Measurements from ENCODE around the gene CPT1C.
A peak's percentile ranks its signal among the peaks of the same experiment; 100 is the strongest.

Gene CPT1C

DNA sequence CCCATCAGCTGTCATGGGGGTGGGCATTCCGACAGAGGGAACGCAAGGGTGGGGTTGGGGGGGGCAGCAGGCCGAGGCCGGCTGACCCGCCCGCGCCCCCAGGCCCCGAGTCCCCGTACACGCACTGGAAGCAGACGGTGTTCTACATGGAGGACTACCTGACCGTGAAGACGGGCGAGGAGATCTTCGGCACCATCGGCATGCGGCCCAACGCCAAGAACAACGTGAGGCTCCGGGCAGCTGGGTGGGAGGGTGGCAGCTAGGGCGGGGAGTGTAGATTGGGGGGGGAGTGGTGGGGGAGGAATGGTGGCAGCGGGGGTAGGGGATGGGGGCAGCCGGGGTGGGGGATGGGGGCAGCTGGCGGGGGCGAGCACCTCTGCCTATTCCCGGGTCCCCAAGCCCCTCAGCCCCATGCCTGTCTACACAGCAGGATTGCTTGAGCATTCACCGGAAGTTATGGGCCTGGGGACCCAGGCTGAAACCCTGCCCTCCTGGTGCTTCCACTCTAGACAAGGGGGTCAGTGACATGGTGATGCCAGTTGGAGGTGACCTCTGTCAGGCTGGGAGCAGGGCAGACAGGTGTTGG, 4.3 kb upstream of the CPT1C start:
- H3K4me3 ChIP-seq (ENCODE audit: low read length): no peak overlapping the region
- H3K4me1 ChIP-seq (ENCODE audit: control insufficient read depth, insufficient read depth, low read length): peaks cover 23% of the 10 kb centered on the region
- no peaks in the 10 kb centered on the region for H3K9me3 ChIP-seq (ENCODE audit: control insufficient read depth, low read length)
- no peaks in the 10 kb centered on the region for H3K27me3 ChIP-seq (replicated peaks; ENCODE audit: control insufficient read depth, insufficient read depth, low read length)
- no peak for DNase-seq (ENCODE audit: low read depth)
- no peak overlapping the region for H3K9ac ChIP-seq (ENCODE audit: low read length)
- H3K36me3 ChIP-seq (ENCODE audit: control insufficient read depth, insufficient read depth, low read length, severe bottlenecking): peaks cover 50% of the 10 kb centered on the region

DNA sequence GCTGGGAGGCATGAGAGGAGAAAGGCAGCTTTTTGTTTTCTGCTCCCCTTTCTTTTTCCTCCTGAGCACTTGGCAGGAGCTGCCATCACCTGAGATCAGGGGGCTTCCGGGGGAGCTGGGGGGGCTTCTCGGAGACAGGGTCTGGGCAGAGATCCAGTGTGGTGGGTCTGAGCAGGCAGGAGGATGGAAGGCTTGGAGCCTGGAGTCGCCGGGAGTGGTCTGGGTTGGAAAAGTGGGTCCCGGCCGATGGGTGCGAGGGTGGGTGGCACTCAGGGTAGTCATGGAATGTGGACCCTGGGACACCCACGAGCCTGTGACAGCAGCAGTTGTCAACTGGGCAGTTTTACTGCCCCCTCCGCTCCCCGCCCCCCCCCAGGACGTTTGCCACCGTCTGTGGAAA, 3.8 kb upstream of the CPT1C start:
- no peak for DNase-seq (ENCODE audit: low read depth)
- H3K27me3 ChIP-seq (replicated peaks; ENCODE audit: control insufficient read depth, insufficient read depth, low read length): no peaks in the 10 kb centered on the region
- H3K4me1 ChIP-seq (ENCODE audit: control insufficient read depth, insufficient read depth, low read length): peaks cover 18% of the 10 kb centered on the region
- H3K9ac ChIP-seq (ENCODE audit: low read length): no peak overlapping the region
- peaks cover 44% of the 10 kb centered on the region for H3K36me3 ChIP-seq (ENCODE audit: control insufficient read depth, insufficient read depth, low read length, severe bottlenecking)
- no peak overlapping the region for H3K4me3 ChIP-seq (ENCODE audit: low read length)
- no peaks in the 10 kb centered on the region for H3K9me3 ChIP-seq (ENCODE audit: control insufficient read depth, low read length)

DNA sequence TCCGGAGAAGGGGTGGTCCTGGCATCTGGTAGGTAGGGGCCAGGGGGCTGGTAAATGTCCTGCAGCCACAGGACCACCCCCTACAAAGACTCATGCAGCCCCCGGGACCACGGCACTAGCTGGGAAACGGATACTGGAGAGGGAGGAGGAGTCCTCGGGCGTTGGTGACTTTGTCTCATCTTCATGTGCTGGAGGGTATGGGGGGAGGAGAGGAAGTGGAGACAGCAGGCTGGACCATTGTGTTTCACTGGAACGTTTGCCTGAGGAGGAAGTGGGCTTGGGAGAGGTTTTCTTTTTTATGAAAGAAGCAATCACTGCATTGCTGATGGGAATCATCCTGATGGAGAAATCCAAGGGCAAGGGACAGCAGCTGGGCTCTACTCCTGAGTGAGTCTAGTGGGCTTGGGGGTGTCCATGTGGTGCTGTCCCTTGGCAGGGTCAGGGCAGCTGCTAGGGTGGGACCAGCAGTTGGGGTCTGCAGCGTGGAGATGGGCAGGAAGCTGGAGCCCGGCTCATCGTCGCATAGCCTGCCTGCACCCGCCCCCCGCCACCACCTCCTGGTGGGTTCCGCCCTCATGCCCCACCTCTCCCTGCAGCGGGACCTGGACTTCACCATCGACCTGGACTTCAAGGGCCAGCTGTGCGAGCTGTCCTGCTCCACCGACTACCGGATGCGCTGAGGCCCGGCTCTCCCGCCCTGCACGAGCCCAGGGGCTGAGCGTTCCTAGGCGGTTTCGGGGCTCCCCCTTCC, 3.2 kb upstream of the CPT1C start:
- no peak overlapping the region for H3K9ac ChIP-seq (ENCODE audit: low read length)
- H3K4me3 ChIP-seq (ENCODE audit: low read length): no peak overlapping the region
- no peak for DNase-seq (ENCODE audit: low read depth)
- H3K27me3 ChIP-seq (replicated peaks; ENCODE audit: control insufficient read depth, insufficient read depth, low read length): no peaks in the 10 kb centered on the region
- H3K4me1 ChIP-seq (ENCODE audit: control insufficient read depth, insufficient read depth, low read length): peaks cover 14% of the 10 kb centered on the region
- no peaks in the 10 kb centered on the region for H3K9me3 ChIP-seq (ENCODE audit: control insufficient read depth, low read length)
- H3K36me3 ChIP-seq (ENCODE audit: control insufficient read depth, insufficient read depth, low read length, severe bottlenecking): peaks cover 40% of the 10 kb centered on the region

DNA sequence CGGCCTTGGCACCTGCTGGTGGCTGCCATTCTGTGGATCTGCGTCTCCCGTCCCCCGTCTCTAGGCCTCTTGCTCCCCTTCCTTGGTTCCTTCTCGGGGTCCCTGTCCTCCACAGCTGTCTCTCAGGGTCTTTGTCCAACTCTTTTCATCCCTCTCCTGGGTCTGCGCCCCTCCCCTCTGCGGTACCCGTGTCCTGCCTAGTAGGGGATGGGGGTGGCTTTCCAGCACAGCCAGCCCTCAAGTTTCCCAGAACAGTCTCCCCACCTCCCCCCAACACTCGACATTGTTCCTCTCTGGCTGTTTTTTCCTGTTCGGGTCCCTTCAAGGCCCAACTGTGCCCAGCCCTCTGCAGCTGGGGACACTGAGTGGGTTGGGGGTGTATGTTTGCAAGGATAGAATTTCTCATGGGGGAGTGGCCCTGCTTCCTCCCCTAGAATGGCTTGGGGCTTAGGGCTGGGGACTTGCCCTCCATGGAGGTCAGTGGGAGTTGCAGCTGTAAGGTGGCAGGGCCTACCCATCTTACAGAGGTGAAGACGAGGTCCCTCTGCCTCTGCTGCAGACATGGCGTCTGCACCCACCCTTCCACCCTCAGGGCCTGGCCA, 2.3 kb upstream of the CPT1C start:
- no peak for DNase-seq (ENCODE audit: low read depth)
- Histone ChIP-seq H3K4me1 (ENCODE audit: control insufficient read depth, insufficient read depth, low read length) (peaks cover 14% of the 10 kb centered on the region), H3K27me3 (replicated peaks; ENCODE audit: control insufficient read depth, insufficient read depth, low read length) (no peaks in the 10 kb centered on the region), H3K4me3 (ENCODE audit: low read length) (no peak overlapping the region), H3K9me3 (ENCODE audit: control insufficient read depth, low read length) (no peaks in the 10 kb centered on the region), H3K36me3 (ENCODE audit: control insufficient read depth, insufficient read depth, low read length, severe bottlenecking) (peaks cover 34% of the 10 kb centered on the region), H3K9ac (ENCODE audit: low read length) (no peak overlapping the region)

DNA sequence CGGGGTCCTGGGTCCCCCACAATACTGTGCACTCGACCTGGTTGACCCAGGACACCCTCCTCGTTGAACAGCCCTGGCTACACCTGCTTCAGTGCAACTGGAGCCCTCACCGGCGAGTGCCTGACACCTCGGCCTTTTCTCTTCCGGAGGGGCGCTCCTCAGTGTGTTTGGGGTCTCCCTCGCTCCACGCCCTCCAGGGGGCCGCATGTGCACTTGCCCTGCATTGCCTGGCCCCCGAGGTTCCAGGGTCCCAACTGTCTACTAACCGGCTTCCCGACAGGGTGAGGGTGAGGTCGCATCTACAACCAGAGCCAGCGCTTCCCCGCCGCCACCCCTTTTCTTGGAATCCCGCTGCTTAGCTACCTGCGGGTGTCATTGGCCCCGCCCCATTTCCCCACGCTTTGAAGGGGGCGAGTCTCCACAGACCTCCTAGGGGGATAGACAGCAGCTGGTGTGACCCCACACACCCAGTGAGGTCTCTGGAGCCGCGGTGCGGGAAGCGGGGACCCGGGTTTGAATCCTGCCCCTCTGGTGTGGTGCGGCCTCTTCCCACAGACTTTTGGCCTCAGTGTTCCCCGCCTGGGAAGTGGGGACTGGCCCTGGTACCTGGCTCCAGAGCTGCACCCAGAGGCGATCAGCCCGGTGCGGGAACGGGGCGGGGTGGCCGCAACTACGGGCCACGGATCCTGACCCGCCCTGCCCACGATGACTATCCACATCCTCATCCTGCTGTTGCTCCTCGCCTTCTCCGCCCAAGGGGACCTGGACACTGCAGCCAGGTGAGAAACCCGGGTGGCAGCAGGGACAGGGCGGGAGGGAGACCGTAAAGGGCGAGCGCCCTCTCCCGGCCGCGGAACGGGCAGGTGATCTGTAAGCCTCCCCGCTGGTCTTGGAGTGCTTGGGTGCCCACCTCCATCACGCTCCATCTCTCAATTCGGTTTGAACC, 1.5 kb upstream of the CPT1C start, which contains the start of gene ADM5:
ADM5 (plus strand) TSS at position 462 of the 946 bp plus-strand sequence; CDS start at position 706, 244 bp downstream.
- Histone ChIP-seq H3K9ac (ENCODE audit: low read length) (peak within 1 kb of the TSS; percentile 55), H3K9me3 (ENCODE audit: control insufficient read depth, low read length) (no peaks in the 10 kb centered on the region), H3K4me1 (ENCODE audit: control insufficient read depth, insufficient read depth, low read length) (peaks cover 14% of the 10 kb centered on the region), H3K36me3 (ENCODE audit: control insufficient read depth, insufficient read depth, low read length, severe bottlenecking) (peaks cover 27% of the 10 kb centered on the region), H3K27me3 (replicated peaks; ENCODE audit: control insufficient read depth, insufficient read depth, low read length) (no peaks in the 10 kb centered on the region), H3K4me3 (ENCODE audit: low read length) (peak within 1 kb of the TSS; percentile 73)
- DNase-seq (ENCODE audit: low read depth): no peak

DNA sequence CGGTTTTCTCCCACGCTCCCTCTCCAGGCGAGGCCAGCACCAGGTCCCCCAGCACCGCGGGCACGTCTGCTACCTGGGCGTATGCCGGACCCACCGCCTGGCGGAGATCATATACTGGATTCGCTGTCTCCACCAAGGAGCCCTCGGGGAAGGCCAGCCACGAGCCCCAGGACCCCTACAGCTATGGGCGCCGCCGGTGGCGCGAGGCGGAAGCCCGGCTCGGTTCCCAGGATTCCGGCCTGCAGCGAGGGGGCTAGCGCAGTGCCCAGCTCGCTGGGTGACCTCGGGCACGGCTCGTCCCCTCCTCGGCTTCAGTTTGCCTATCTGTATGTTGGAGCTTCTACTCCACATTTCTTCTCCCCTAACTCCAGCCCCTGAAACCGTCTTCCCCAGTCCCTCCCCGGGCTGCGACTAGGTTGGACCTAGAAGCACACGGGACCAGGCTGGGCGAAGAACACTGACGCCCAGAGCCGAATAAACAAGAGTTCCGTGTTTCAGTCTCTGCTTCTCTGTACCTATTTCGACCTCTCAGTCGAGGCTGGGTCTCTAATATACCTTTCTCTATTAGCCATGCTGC, 749 bp upstream of the CPT1C start:
- Histone ChIP-seq H3K27me3 (replicated peaks; ENCODE audit: control insufficient read depth, insufficient read depth, low read length) (no peaks in the 10 kb centered on the region), H3K36me3 (ENCODE audit: control insufficient read depth, insufficient read depth, low read length, severe bottlenecking) (peaks cover 19% of the 10 kb centered on the region), H3K4me1 (ENCODE audit: control insufficient read depth, insufficient read depth, low read length) (peaks cover 14% of the 10 kb centered on the region), H3K9ac (ENCODE audit: low read length) (peak overlapping the region; percentile 55), H3K9me3 (ENCODE audit: control insufficient read depth, low read length) (no peaks in the 10 kb centered on the region), H3K4me3 (ENCODE audit: low read length) (peak overlapping the region; percentile 73)
- DNase-seq (ENCODE audit: low read depth): no peak

DNA sequence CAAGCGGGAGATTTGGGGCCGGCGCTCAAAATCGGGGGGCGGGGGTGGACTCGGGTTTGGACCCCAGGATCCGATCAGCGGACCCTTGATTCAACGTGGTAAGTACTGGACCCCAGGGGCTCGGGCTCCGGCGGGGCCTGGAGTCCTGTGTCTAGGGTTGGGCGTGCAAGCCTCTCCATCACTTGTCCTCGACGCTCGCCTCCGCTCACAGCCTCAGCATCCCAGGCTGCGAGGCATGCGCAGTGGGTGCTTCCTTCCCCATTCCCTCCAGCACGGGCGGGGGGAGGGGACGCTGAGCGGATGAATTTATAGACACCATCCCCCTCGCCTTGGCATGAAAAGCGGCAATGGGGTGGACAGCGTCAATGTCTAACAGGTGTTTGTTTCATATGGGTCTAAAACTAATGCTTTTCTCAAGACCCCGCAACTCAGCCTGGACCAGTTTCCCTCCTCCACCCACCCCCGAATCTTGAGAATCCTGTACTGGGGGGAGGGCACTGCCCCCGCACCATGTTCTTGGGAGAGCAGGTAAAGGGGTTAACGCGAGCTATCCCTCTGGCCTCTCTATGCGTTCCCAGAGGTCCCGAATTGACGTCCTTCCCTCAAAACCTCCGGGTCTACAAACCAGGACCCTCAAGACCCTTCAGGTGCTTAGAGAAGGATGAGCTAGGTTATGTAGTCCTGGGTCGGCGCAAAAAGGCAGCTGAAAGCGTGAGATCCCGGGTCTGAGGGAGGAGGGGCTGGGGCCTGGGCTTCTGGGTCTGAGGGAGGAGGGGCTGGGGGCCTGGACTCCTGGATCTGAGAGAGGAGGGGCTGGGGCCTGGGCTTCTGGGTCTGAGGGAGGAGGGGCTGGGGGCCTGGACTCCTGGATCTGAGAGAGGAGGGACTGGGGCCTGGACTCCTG, 579 bp downstream of the CPT1C start:
- Histone ChIP-seq H3K4me3 (ENCODE audit: low read length) (peak overlapping the region; percentile 73), H3K4me1 (ENCODE audit: control insufficient read depth, insufficient read depth, low read length) (peaks cover 14% of the 10 kb centered on the region), H3K27me3 (replicated peaks; ENCODE audit: control insufficient read depth, insufficient read depth, low read length) (no peaks in the 10 kb centered on the region), H3K36me3 (ENCODE audit: control insufficient read depth, insufficient read depth, low read length, severe bottlenecking) (peaks cover 7% of the 10 kb centered on the region), H3K9me3 (ENCODE audit: control insufficient read depth, low read length) (no peaks in the 10 kb centered on the region), H3K9ac (ENCODE audit: low read length) (peak overlapping the region; percentile 67)
- peak; percentile 90 for DNase-seq (ENCODE audit: low read depth)

DNA sequence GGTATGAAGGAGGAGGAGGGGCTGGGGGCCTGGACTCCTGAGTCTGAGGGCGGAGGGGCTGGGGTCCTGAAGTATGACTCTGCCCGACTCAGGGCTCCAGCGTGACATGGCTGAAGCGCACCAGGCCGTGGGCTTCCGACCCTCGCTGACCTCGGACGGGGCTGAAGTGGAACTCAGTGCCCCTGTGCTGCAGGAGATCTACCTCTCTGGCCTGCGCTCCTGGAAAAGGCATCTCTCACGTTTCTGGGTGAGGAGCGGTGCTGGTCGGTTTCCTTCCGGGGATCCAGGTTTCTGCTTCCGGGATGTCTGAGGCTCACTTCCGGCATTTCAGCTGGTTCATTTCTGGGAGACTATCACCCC, 1.2 kb downstream of the CPT1C start:
- Histone ChIP-seq H3K4me1 (ENCODE audit: control insufficient read depth, insufficient read depth, low read length) (peaks cover 14% of the 10 kb centered on the region), H3K36me3 (ENCODE audit: control insufficient read depth, insufficient read depth, low read length, severe bottlenecking) (peaks cover 4% of the 10 kb centered on the region), H3K4me3 (ENCODE audit: low read length) (peak overlapping the region; percentile 33)

DNA sequence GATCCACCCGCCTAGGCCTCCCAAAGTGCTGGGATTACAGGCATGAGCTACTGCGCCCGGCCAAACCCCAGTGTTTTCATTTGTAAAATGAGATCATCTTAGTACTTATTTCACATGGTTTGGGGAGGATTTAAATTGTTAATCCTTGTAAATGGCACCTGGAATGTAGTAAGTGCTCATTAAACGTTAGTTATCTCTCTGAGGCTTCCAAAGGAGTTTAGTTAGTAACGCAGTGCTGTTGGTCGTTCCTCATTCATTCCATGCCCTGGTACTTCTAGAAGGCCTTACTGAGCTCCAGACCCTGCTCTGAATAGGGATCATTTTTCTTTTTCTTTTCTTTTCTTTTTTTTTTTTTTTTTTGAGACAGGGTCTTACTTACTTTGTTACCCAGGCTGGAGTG, 5.2 kb downstream of the CPT1C start:
- Histone ChIP-seq H3K9ac (ENCODE audit: low read length) (no peak overlapping the region), H3K36me3 (ENCODE audit: control insufficient read depth, insufficient read depth, low read length, severe bottlenecking) (no peaks in the 10 kb centered on the region), H3K27me3 (replicated peaks; ENCODE audit: control insufficient read depth, insufficient read depth, low read length) (no peaks in the 10 kb centered on the region), H3K4me1 (ENCODE audit: control insufficient read depth, insufficient read depth, low read length) (no peaks in the 10 kb centered on the region), H3K4me3 (ENCODE audit: low read length) (no peak overlapping the region), H3K9me3 (ENCODE audit: control insufficient read depth, low read length) (no peaks in the 10 kb centered on the region)
- no peak for DNase-seq (ENCODE audit: low read depth)

More for the DNA sequence above, 1.2 kb downstream of the CPT1C start:
- no peaks in the 10 kb centered on the region for H3K27me3 ChIP-seq (replicated peaks; ENCODE audit: control insufficient read depth, insufficient read depth, low read length)
- DNase-seq (ENCODE audit: low read depth): no peak
- H3K9me3 ChIP-seq (ENCODE audit: control insufficient read depth, low read length): no peaks in the 10 kb centered on the region
- H3K9ac ChIP-seq (ENCODE audit: low read length): no peak overlapping the region

DNA sequence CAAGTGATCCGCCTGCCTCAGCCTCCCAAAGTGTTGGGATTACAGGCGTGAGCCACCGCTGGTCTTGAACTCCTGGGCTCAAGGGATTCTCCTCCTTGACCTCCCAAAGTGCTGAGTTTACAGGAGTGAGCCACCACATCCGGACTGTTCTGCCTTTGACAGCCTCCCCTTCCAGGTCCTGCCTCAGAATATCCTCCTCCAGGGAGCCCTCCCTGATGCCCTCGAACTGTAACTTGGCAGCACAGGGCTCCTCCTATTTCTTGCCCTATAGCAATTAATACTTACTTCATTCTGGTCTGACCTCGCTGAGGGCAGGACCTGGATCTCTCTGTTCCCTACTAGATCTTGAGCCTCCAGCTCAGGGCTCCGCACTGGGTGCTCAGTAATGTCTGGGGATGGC, 5.9 kb downstream of the CPT1C start:
- Histone ChIP-seq H3K27me3 (replicated peaks; ENCODE audit: control insufficient read depth, insufficient read depth, low read length) (no peaks in the 10 kb centered on the region), H3K4me1 (ENCODE audit: control insufficient read depth, insufficient read depth, low read length) (no peaks in the 10 kb centered on the region), H3K9ac (ENCODE audit: low read length) (no peak overlapping the region), H3K9me3 (ENCODE audit: control insufficient read depth, low read length) (no peaks in the 10 kb centered on the region), H3K36me3 (ENCODE audit: control insufficient read depth, insufficient read depth, low read length, severe bottlenecking) (no peaks in the 10 kb centered on the region), H3K4me3 (ENCODE audit: low read length) (no peak overlapping the region)
- no peak for DNase-seq (ENCODE audit: low read depth)
